Activated CD4-positive, alpha-beta T cell treated with anti-CD3 and anti-CD28 coated beads, Interleukin-2, Interleukin-6, amounts not matched to agents 100 ng/mL and 50 ng/mL, durations not matched to agents 16 hours and 8 hours (primary cell): ENCODE measurements around the gene AKR7A3.

Experiments used
- DNase-seq: peaks from one replicate; pipeline ENCODE4 v3.0.0-alpha.2; 2020

Gene AKR7A3

GRCh38 chr1:19251305-19252196 is 37.0 kb downstream of the AKR7A3 start, which contains the start of the genes EMC1 and MRTO4:
EMC1 (minus strand) TSS chr1:19251524; CDS start chr1:19251509, 15 bp downstream.
MRTO4 (plus strand) TSS chr1:19251805; CDS start chr1:19251836, 31 bp downstream.
- peak; percentile 94 for DNase-seq

- no peak for DNase-seq
Observed at GRCh38 chr1:19250629-19251304, 37.8 kb downstream of the AKR7A3 start.

GRCh38 chr1:19240673-19241538 is 47.7 kb downstream of the AKR7A3 start:
- DNase-seq: peak; percentile 81

GRCh38 chr1:19239876-19240275 is 48.7 kb downstream of the AKR7A3 start:
- no peak for DNase-seq

- no peak for DNase-seq
Observed at GRCh38 chr1:19234224-19234623, 54.3 kb downstream of the AKR7A3 start.
